H9 (cell line): ENCODE results near the gene KIAA1671. TPM values are rescaled to one million over a fixed set of nuclear protein-coding genes. Genes with fewer than 3 reads are reported as not detected.
A peak's percentile ranks its signal among the peaks of the same experiment; 100 is the strongest.

Experiments
- DNase-seq: peaks from one replicate; pipeline ENCODE4 v3.0.0-alpha.2; 2017
- H2AFZ ChIP-seq: one replicate; pipeline ENCODE4 v1.6.1; 2013; ENCODE audit warnings: mild to moderate bottlenecking, low read length, control low read depth, moderate library complexity
- H2AK5ac ChIP-seq: 2 replicates; pipeline ENCODE4 v1.6.1; 2013; ENCODE audit warnings: low read length, control low read depth, mixed read lengths; ENCODE audit not compliant: insufficient read length
- H2BK120ac ChIP-seq: one replicate; pipeline ENCODE4 v1.6.1; 2013; ENCODE audit warnings: low read depth, mild to moderate bottlenecking, low read length, control low read depth, inconsistent platforms; ENCODE audit not compliant: poor library complexity, severe bottlenecking
- H2BK12ac ChIP-seq: 2 replicates; pipeline ENCODE4 v1.6.1; 2013; ENCODE audit warnings: low read length, control low read depth, mixed read lengths, low read depth; ENCODE audit not compliant: insufficient read length
- H2BK15ac ChIP-seq: 2 replicates; pipeline ENCODE4 v1.6.1; 2013; ENCODE audit warnings: low read depth, low read length, control low read depth
- H2BK20ac ChIP-seq: one replicate; pipeline ENCODE4 v1.6.1; 2013; ENCODE audit warnings: low read depth, mild to moderate bottlenecking, low read length, control low read depth, inconsistent platforms; ENCODE audit not compliant: poor library complexity, severe bottlenecking
- H2BK5ac ChIP-seq: 2 replicates; pipeline ENCODE4 v1.6.1; 2013; ENCODE audit warnings: low read length, control low read depth, mixed read lengths; ENCODE audit not compliant: insufficient read length
- H3K14ac ChIP-seq: 2 replicates; pipeline ENCODE4 v1.6.1; 2013; ENCODE audit warnings: low read length, control low read depth; ENCODE audit not compliant: insufficient read depth
- H3K18ac ChIP-seq: 2 replicates; pipeline ENCODE4 v1.6.1; 2013; ENCODE audit warnings: low read depth, mild to moderate bottlenecking, mixed read lengths, low read length, control low read depth; ENCODE audit not compliant: insufficient read length
- H3K23ac ChIP-seq: 2 replicates; pipeline ENCODE4 v1.6.1; 2013; ENCODE audit warnings: low read length, control low read depth, mixed read lengths, low read depth; ENCODE audit not compliant: insufficient read length
- H3K23me2 ChIP-seq: 2 replicates; pipeline ENCODE4 v1.6.1; 2013; ENCODE audit warnings: low read depth, mild to moderate bottlenecking, mixed read lengths, low read length, control low read depth; ENCODE audit not compliant: insufficient read length, poor library complexity, severe bottlenecking
- H3K27ac ChIP-seq: 2 replicates; pipeline ENCODE4 v1.5.1; 2013; ENCODE audit warnings: low read length, control low read depth, mixed read lengths, low read depth; ENCODE audit not compliant: insufficient read length
- H3K27me3 ChIP-seq: 2 replicates; pipeline ENCODE4 v1.6.1; 2013; ENCODE audit warnings: low read length, control low read depth, inconsistent platforms; ENCODE audit not compliant: insufficient read depth
- H3K4ac ChIP-seq: 2 replicates; pipeline ENCODE4 v1.6.1; 2013; ENCODE audit warnings: low read depth, mild to moderate bottlenecking, control low read depth, inconsistent platforms, low read length, moderate library complexity
- H3K4me1 ChIP-seq: 2 replicates; pipeline ENCODE4 v1.6.1; 2013; ENCODE audit warnings: low read length, control low read depth, inconsistent platforms; ENCODE audit not compliant: insufficient read depth
- H3K4me2 ChIP-seq: 2 replicates; pipeline ENCODE4 v1.6.1; 2013; ENCODE audit warnings: low read length, control low read depth, mixed read lengths; ENCODE audit not compliant: insufficient read length, insufficient read depth
- H3K56ac ChIP-seq: 2 replicates; pipeline ENCODE4 v1.6.1; 2013; ENCODE audit warnings: low read depth, mild to moderate bottlenecking, mixed read lengths, low read length, control low read depth; ENCODE audit not compliant: insufficient read length
- H3K79me1 ChIP-seq: 2 replicates; pipeline ENCODE4 v1.6.1; 2013; ENCODE audit warnings: low read depth, mild to moderate bottlenecking, moderate library complexity, low read length, control low read depth, inconsistent platforms; ENCODE audit not compliant: insufficient read depth, poor library complexity, severe bottlenecking
- H3K79me2 ChIP-seq: 2 replicates; pipeline ENCODE4 v1.6.1; 2013; ENCODE audit warnings: low read length, control low read depth, inconsistent platforms; ENCODE audit not compliant: insufficient read depth
- H3K9ac ChIP-seq: 2 replicates; pipeline ENCODE4 v1.6.1; 2013; ENCODE audit warnings: low read length, control low read depth, mixed read lengths; ENCODE audit not compliant: insufficient read length; ENCODE audit errors: extremely low read depth
- H3K9me3 ChIP-seq: one replicate; pipeline ENCODE4 v1.6.1; 2013; ENCODE audit warnings: low read depth, low read length, inconsistent platforms; ENCODE audit not compliant: control insufficient read depth
- H3T11ph ChIP-seq: one replicate; pipeline ENCODE4 v1.6.1; 2013; ENCODE audit warnings: mild to moderate bottlenecking, low read length, control low read depth, inconsistent platforms
- H4K20me1 ChIP-seq: one replicate; pipeline ENCODE4 v1.6.1; 2013; ENCODE audit not compliant: control insufficient read depth, insufficient read length, insufficient read depth
- H4K5ac ChIP-seq: 2 replicates; pipeline ENCODE4 v1.6.1; 2013; ENCODE audit warnings: low read depth, mild to moderate bottlenecking, mixed read lengths, low read length, control low read depth; ENCODE audit not compliant: insufficient read length
- H4K8ac ChIP-seq: replicated peaks from 2 replicates; pipeline ENCODE4 v1.6.1; 2013; ENCODE audit warnings: low read length, control low read depth, mixed read lengths, low read depth; ENCODE audit not compliant: insufficient read length
- H4K91ac ChIP-seq: 2 replicates; pipeline ENCODE4 v1.6.1; 2013; ENCODE audit warnings: low read depth, mild to moderate bottlenecking, moderate library complexity, mixed read lengths, low read length, control low read depth; ENCODE audit not compliant: insufficient read length
- H3K27ac Mint-ChIP-seq, 3 experiments: 2 replicates in 2 of 3; 3 replicates in 1 of 3; pipeline ENCODE4 v1.8.0; 2020 to 2021; ENCODE audit warnings: mixed read lengths in 3 of 3, mild to moderate bottlenecking in 1 of 3, moderate library complexity in 1 of 3
- H3K27me3 Mint-ChIP-seq: 2 replicates; pipeline ENCODE4 v1.8.0; 2021; ENCODE audit warnings: low read depth, mild to moderate bottlenecking, moderate library complexity, mixed read lengths
- H3K36me3 Mint-ChIP-seq, 3 experiments: 2 replicates in 2 of 3; 3 replicates in 1 of 3; pipeline ENCODE4 v1.8.0; 2020 to 2021; ENCODE audit warnings: low read depth in 3 of 3, mixed read lengths in 3 of 3; ENCODE audit not compliant: insufficient read depth in 1 of 3
- H3K4me1 Mint-ChIP-seq, 2 experiments: 2 replicates each; pipeline ENCODE4 v1.8.0; 2020; ENCODE audit warnings: mixed read lengths in 2 of 2
- H3K4me3 Mint-ChIP-seq, 2 experiments: 2 replicates in 1 of 2; 3 replicates in 1 of 2; pipeline ENCODE4 v1.8.0; 2020 to 2021; ENCODE audit warnings: mild to moderate bottlenecking in 2 of 2, mixed read lengths in 2 of 2, moderate library complexity in 1 of 2
- H3K9me3 Mint-ChIP-seq, 2 experiments: 2 replicates in 1 of 2; 3 replicates in 1 of 2; pipeline ENCODE4 v1.8.0; 2020; ENCODE audit warnings: mild to moderate bottlenecking in 2 of 2, mixed read lengths in 2 of 2, moderate library complexity in 1 of 2
- CTCF ChIP-seq: fragments of 200-600 bp; sonication (generic); conservative IDR thresholded peaks from 3 replicates; pipeline ENCODE4 v1.8.0; 2021; ENCODE audit warnings: antibody characterized with exemption, mild to moderate bottlenecking
- WGBS: extraction: QIAGEN DNeasy Blood & Tissue Kit; methylation state at CpG from one replicate; pipeline ENCODE4 v1.1.7; 2013; ENCODE audit warnings: missing lambda C conversion rate, low lambda C conversion rate, mixed read lengths; ENCODE audit not compliant: insufficient read length; ENCODE audit errors: extremely low coverage; 5-methylcytosine and 5-hydroxymethylcytosine counted together
- total RNA-seq: library from RNA; stranded (reverse); gene quantifications from 2 replicates; pipeline ENCODE4 v1.2.1, GENCODE V29; 2021

KIAA1671 gene
- total RNA-seq, 1 experiment from 2014 or later, result 22.6 TPM

- Mint-ChIP-seq H3K27ac (peak overlapping the region; percentile 54 to 77 (median 63); a peak in 6 of 7 replicates), H3K36me3 (peaks cover 0 to 8% (median 4%) of the 10 kb centered on the region in 3 experiments; a peak in 4 of 7 replicates), H3K27me3 (no peaks in the 10 kb centered on the region), H3K4me3 (no peak overlapping the region), H3K4me1 (peaks cover 43 to 59% of the 10 kb centered on the region in 2 experiments), H3K9me3 (no peaks in the 10 kb centered on the region)
- no peaks in the 10 kb centered on the region for H3K9me3 ChIP-seq
- H3K4ac ChIP-seq, result no peak overlapping the region
- H4K5ac ChIP-seq, result no peak overlapping the region
- H3T11ph ChIP-seq, result no peak overlapping the region
- no peaks in the 10 kb centered on the region for H4K20me1 ChIP-seq
- DNase-seq, result no peak
- no peak overlapping the region for H2AFZ ChIP-seq
- H3K56ac ChIP-seq, result no peak overlapping the region
- H3K4me2 ChIP-seq, result no peak overlapping the region
- H3K14ac ChIP-seq, result no peak overlapping the region
- H2BK20ac ChIP-seq, result no peak overlapping the region
- no peak for TF ChIP-seq CTCF
- no peak overlapping the region for H3K27ac ChIP-seq
- no peak overlapping the region for H3K9ac ChIP-seq
- no peaks in the 10 kb centered on the region for H3K79me1 ChIP-seq
- no peak overlapping the region for H4K8ac ChIP-seq
- H2BK120ac ChIP-seq, result no peak overlapping the region
- no peak overlapping the region for H3K23ac ChIP-seq
- no peak overlapping the region for H2AK5ac ChIP-seq
- no CpG with 5 or more reads among the region's 1 CpG for WGBS
- no peak overlapping the region for H2BK5ac ChIP-seq
- H2BK12ac ChIP-seq, result no peak overlapping the region
- H3K4me1 ChIP-seq, result peaks cover 2% of the 10 kb centered on the region; the same call in 1 of the 2 replicates
- H3K27me3 ChIP-seq, result no peaks in the 10 kb centered on the region
- H2BK15ac ChIP-seq, result no peak overlapping the region
- H3K18ac ChIP-seq, result no peak overlapping the region
- H4K91ac ChIP-seq, result no peak overlapping the region
- peaks cover 2% of the 10 kb centered on the region; the same call in 1 of the 2 replicates for H3K79me2 ChIP-seq
- no peaks in the 10 kb centered on the region for H3K23me2 ChIP-seq
Observed at GRCh38 chr22:24978308-24978707, 25.8 kb downstream of the KIAA1671 start.
